K562 (cell line): ENCODE measurements around the gene SLC11A1. TPM values are rescaled to one million over a fixed set of nuclear protein-coding genes. Genes with fewer than 3 reads are reported as not detected.
A peak's percentile ranks its signal among the peaks of the same experiment; 100 is the strongest.

Experiments
- BCOR ChIP-seq: fragments of 450-650 bp; IDR thresholded peaks from 2 replicates; pipeline ENCODE4 v1.6.1; 2016
- CBFA2T2 ChIP-seq: fragments of 450-650 bp; conservative IDR thresholded peaks from 2 replicates; pipeline ENCODE4 v1.6.1; 2017; ENCODE audit warnings: mild to moderate bottlenecking
- CXXC5 ChIP-seq: fragments of 250-450 bp; sonication (Bioruptor Pico); IDR thresholded peaks from 2 replicates; pipeline ENCODE4 v1.8.0; 2022; ENCODE audit warnings: inconsistent platforms, mild to moderate bottlenecking, moderate library complexity
- E2F6 ChIP-seq, 2 experiments: IDR thresholded peaks; 2 replicates each; pipeline ENCODE4 v1.6.1; 2011; ENCODE audit warnings: borderline replicate concordance in 1 of 2, control low read depth in 1 of 2, low read depth in 1 of 2, low read length in 1 of 2, mild to moderate bottlenecking in 1 of 2, mixed read lengths in 1 of 2, moderate library complexity in 1 of 2; ENCODE audit not compliant: insufficient read depth in 1 of 2, insufficient read length in 1 of 2, poor library complexity in 1 of 2, severe bottlenecking in 1 of 2; ENCODE audit errors: extremely low read depth in 1 of 2
- ESRRA ChIP-seq: fragments of 450-650 bp; IDR thresholded peaks from 2 replicates; pipeline ENCODE4 v1.6.1; 2014; ENCODE audit warnings: low read depth, mild to moderate bottlenecking, moderate library complexity, borderline replicate concordance
- ETS1 ChIP-seq: conservative IDR thresholded peaks from 2 replicates; pipeline ENCODE4 v1.6.1; 2011; ENCODE audit warnings: low read depth, mild to moderate bottlenecking, low read length; ENCODE audit not compliant: control insufficient read depth
- EWSR1 ChIP-seq: fragments of 450-650 bp; IDR thresholded peaks from 2 replicates; pipeline ENCODE4 v1.6.1; 2018; ENCODE audit warnings: borderline replicate concordance, mild to moderate bottlenecking, low read depth, moderate library complexity; ENCODE audit not compliant: partially characterized antibody
- FOSL1 ChIP-seq: fragments of 200-800 bp; sonication (Bioruptor generic); conservative IDR thresholded peaks from 2 replicates; pipeline ENCODE4 v1.6.1; 2016; ENCODE audit warnings: missing genetic modification characterization, missing compliant biosample characterization
- KAT2B ChIP-seq: IDR thresholded peaks from one replicate; pipeline ENCODE4 v1.6.1; 2012; ENCODE audit warnings: low read depth, mild to moderate bottlenecking, control low read depth, inconsistent platforms, low read length, moderate library complexity
- KDM5B ChIP-seq: fragments of 200-600 bp; sonication (generic); IDR thresholded peaks from 2 replicates; pipeline ENCODE4 v1.6.1; 2012; ENCODE audit warnings: low read depth, mild to moderate bottlenecking, moderate library complexity, low read length, control low read depth, inconsistent platforms; ENCODE audit not compliant: insufficient replicate concordance
- KLF16 ChIP-seq: IDR thresholded peaks from 2 replicates; pipeline ENCODE4 v1.6.1; 2016; ENCODE audit warnings: antibody characterized with exemption
- NCOA4 ChIP-seq: fragments of 450-650 bp; IDR thresholded peaks from 2 replicates; pipeline ENCODE4 v1.6.1; 2018; ENCODE audit warnings: mild to moderate bottlenecking; ENCODE audit not compliant: partially characterized antibody
- PHB2 ChIP-seq: fragments of 450-650 bp; IDR thresholded peaks from 2 replicates; pipeline ENCODE4 v1.6.1; 2017; ENCODE audit warnings: low read depth
- RAD21 ChIP-seq, 2 experiments: fragments of 250-450 bp in 1 of 2; fragments of 450-650 bp in 1 of 2; sonication (Bioruptor Pico) in 1 of 2; formaldehyde crosslinking in 1 of 2; IDR thresholded peaks in 1 of 2; conservative IDR thresholded peaks in 1 of 2; 2 replicates each; pipeline versions ENCODE4 v1.4.0 to v1.8.0; 2020 to 2022; ENCODE audit warnings: mild to moderate bottlenecking in 2 of 2, moderate library complexity in 1 of 2
- RBFOX2 ChIP-seq: fragments of 200-400 bp; formaldehyde crosslinking; IDR thresholded peaks from 2 replicates; pipeline ENCODE4 v1.6.1; 2017; ENCODE audit warnings: low read depth, mild to moderate bottlenecking, low read length, moderate library complexity
- RCOR1 ChIP-seq, 2 experiments: IDR thresholded peaks; 2 replicates each; pipeline ENCODE4 v1.6.1; 2012; ENCODE audit warnings: low read depth in 2 of 2, low read length in 2 of 2, borderline replicate concordance in 1 of 2, improper control_type of control experiment in 1 of 2
- SMAD1 ChIP-seq: fragments of 150-350 bp; IDR thresholded peaks from 2 replicates; pipeline ENCODE4 v1.6.1; 2014; ENCODE audit warnings: low read length, low read depth; ENCODE audit not compliant: partially characterized antibody
- SMAD3 ChIP-seq: fragments of 450-650 bp; formaldehyde crosslinking; conservative IDR thresholded peaks from 2 replicates; pipeline ENCODE4 v1.4.0; 2020; ENCODE audit warnings: mild to moderate bottlenecking
- TFAM ChIP-seq: fragments of 250-450 bp; sonication (Bioruptor Pico); conservative IDR thresholded peaks from 2 replicates; pipeline ENCODE4 v1.5.0; 2021; ENCODE audit warnings: mild to moderate bottlenecking, moderate library complexity
- TRIM24 ChIP-seq, 2 experiments: fragments of 450-650 bp; IDR thresholded peaks; 2 replicates each; pipeline ENCODE4 v1.6.1; 2016
- ZNF197 ChIP-seq: fragments of 200-800 bp; sonication (Bioruptor generic); IDR thresholded peaks from 2 replicates; pipeline ENCODE4 v1.6.1; 2016; ENCODE audit warnings: low read depth, missing genetic modification characterization, missing compliant biosample characterization
- ZNF592 ChIP-seq: fragments of 450-650 bp; IDR thresholded peaks from 2 replicates; pipeline ENCODE4 v1.6.1; 2017; ENCODE audit warnings: antibody characterized with exemption, mild to moderate bottlenecking
- polyA plus RNA-seq, 8 experiments: library from polyadenylated mRNA; depleted of rRNA in 4 of 8; stranded (reverse) in 5 of 8; unstranded in 3 of 8; fragments of >200 nt; fragmentation: Nextera tagmentation in 2 of 8; fragmentation: Illumina TruSeq in 1 of 8; extraction: Ambion mirVana in 2 of 8; extraction: Trizol in 1 of 8; gene quantifications; 2 replicates each; pipeline versions ENCODE4 v1.2.1 to v1.2.3, GENCODE V29; 2011 to 2014; ENCODE audit warnings: inconsistent platforms in 1 of 8, missing spikeins in 1 of 8
- total RNA-seq, 7 experiments: library from RNA; depleted of rRNA in 6 of 7; stranded (reverse); fragments of >200 nt in 6 of 7; fragmentation: Illumina TruSeq in 2 of 7; extraction: Trizol in 2 of 7; gene quantifications; 2 replicates each; pipeline versions ENCODE4 v1.2.1 to v1.2.3, GENCODE V29; 2011 to 2021; ENCODE audit warnings: low replicate concordance in 1 of 7

The SLC11A1 gene
- total and polyA plus RNA-seq, 9 of the 15 experiments (the other 6 are each of a cell fraction or from before 2014, with no cell fraction given): 0.35 to 1.6 (median 0.65) TPM

GRCh38 chr2:218397820-218398436 is 15.9 kb downstream of the SLC11A1 start (continued):
- TF ChIP-seq PHB2 (no peak), ESRRA (peak; percentile 95), KDM5B (peak; percentile 85), KAT2B (no peak), TRIM24 (IDR thresholded peaks at IDR 0.05) (peak; percentile 25 to 32; a peak in 1 of 4 replicates), ZNF197 (0 out of 2 replicates have a peak, but pooled peaks have one; percentile 50), RCOR1 (IDR thresholded peaks at IDR 0.05; ENCODE audit: borderline replicate concordance in 1 of 2, low read depth in 2 of 2, low read length in 2 of 2) (peak; percentile 47 to 71), ETS1 (peak; percentile 57), CXXC5 (CRISPR knock-in tag) (peak; percentile 73), CBFA2T2 (peak; percentile 50), RBFOX2 (peak; percentile 84), BCOR (peak; percentile 96), SMAD3 (CRISPR knock-in tag) (no peak), NCOA4 (no peak), SMAD1 (no peak), RAD21 (CRISPR knock-in tag; conservative IDR thresholded peaks at IDR 0.05 in 1 of 2, IDR thresholded peaks at IDR 0.05 in 1 of 2) (no peak), TFAM (CRISPR knock-in tag) (no peak), E2F6 (IDR thresholded peaks at IDR 0.05; ENCODE audit: borderline replicate concordance in 1 of 2, extremely low read depth in 1 of 2, insufficient read depth in 1 of 2, insufficient read length in 1 of 2, low read depth in 1 of 2, low read length in 1 of 2, poor library complexity in 1 of 2, severe bottlenecking in 1 of 2) (peak; percentile 52 to 54), EWSR1 (no peak), ZNF592 (0 out of 2 replicates have a peak, but pooled peaks have one; percentile 14), KLF16 (peak; percentile 4; the same call in 1 of the 2 replicates), FOSL1 (peak; percentile 20; the same call in 1 of the 2 replicates)
